CD4-positive, alpha-beta T cell treated with Interleukin-15 for 4 hours (primary cell): ENCODE results near the gene SPINDOC.
"Not testable (repeated sequence)": the region's sequence is repeated elsewhere in the genome, so short reads cannot be mapped to it uniquely, and the experiment has no call there.

Experiments
- DNase-seq: peaks from one replicate; pipeline ENCODE4 v3.0.0-alpha.2; 2020; ENCODE audit warnings: low spot score

SPINDOC gene, protein sequence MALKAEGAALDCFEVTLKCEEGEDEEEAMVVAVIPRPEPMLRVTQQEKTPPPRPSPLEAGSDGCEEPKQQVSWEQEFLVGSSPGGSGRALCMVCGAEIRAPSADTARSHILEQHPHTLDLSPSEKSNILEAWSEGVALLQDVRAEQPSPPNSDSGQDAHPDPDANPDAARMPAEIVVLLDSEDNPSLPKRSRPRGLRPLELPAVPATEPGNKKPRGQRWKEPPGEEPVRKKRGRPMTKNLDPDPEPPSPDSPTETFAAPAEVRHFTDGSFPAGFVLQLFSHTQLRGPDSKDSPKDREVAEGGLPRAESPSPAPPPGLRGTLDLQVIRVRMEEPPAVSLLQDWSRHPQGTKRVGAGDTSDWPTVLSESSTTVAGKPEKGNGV

DNA sequence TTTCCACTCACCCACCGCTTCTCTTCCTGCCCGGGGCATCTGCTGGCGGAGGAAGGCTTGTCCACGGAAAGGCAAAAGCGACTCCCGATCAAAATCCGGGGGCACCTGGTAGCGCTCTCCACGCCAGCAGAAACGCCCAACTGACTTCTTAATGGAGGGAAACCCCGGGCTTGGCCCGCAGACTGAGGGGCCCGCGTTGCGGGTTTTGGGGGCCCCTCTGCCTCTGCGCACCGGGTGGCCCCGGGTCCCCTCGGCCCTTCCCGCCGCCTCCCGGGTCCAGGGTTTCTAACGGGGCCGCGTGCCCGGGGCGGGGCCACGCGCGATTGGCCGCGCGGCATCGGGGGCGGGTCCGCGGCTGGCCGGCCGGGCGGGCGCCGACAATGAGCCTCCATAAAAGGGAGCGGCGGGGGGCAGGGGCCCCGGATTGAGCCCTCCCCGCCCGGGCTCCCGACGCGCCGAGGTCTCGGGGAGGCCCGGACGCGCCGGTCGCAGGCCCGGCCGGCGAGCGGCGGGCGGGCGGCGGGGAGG lies at the start of gene SPINDOC:
Gene SPINDOC (plus strand): TSS at position 422 of the 528 bp plus-strand sequence. CDS start 231 bp downstream, outside the sequence.
- peak; percentile 68 for DNase-seq

DNA sequence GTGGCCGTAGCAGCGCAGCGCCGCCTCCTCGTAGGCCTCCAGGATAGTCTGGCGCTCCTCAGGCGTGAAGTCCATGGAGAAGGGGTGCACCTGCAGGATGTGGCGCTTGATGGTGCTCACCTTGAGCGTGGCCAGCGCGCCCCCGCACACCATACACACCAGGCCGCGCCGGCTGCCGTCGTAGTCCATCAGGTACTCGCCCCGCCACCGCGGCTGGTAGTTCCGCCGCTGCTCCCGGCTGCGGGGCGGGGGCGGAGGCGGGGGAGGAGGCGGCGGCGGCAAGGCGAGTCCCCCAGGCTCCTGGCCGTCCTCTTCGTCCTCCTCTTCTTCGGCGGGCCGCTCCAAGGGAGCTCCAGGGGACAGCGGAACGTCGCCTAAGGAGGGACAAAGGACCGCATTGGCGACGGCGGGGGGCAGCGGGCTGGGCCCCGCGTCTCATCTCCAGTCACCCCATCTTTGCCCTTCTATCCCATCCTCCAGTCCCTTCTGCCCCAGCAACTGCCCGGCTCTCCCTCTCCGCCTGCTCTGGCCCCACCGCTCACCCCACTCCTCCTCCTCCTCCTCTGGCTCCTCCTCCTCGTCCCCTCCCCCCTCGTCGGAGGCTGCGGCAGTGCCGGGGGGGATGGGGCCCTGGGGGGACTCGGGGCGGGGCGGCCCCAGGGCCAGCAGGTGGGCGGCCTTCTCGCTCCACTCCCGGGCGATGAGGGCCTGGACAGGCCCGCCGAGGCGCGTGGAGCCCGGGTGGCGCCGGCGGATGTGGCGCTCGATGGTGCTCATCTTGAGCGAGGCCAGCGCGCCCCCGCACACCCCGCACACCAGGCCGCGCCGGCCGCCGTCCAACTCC lies 49.5 kb upstream of the SPINDOC start:
- no peak for DNase-seq

DNA sequence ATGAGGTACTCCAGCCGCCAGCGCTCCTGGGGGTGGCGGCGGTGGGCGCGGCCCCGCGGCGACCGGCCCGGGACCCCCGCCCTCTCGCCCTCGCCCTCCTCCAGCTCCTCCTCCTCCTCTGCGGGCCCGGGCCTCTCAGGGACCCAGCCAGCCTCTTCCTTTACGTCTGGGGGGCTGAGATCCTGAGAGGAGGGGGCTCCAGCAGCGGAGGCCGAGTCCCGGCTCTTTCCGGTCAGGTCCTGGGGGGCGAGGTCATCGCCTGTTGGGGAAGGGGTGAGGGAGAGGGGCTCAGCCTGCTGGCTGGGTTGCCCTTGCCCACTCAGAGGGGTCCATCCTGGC lies 48.9 kb upstream of the SPINDOC start:
- DNase-seq, result no peak

DNA sequence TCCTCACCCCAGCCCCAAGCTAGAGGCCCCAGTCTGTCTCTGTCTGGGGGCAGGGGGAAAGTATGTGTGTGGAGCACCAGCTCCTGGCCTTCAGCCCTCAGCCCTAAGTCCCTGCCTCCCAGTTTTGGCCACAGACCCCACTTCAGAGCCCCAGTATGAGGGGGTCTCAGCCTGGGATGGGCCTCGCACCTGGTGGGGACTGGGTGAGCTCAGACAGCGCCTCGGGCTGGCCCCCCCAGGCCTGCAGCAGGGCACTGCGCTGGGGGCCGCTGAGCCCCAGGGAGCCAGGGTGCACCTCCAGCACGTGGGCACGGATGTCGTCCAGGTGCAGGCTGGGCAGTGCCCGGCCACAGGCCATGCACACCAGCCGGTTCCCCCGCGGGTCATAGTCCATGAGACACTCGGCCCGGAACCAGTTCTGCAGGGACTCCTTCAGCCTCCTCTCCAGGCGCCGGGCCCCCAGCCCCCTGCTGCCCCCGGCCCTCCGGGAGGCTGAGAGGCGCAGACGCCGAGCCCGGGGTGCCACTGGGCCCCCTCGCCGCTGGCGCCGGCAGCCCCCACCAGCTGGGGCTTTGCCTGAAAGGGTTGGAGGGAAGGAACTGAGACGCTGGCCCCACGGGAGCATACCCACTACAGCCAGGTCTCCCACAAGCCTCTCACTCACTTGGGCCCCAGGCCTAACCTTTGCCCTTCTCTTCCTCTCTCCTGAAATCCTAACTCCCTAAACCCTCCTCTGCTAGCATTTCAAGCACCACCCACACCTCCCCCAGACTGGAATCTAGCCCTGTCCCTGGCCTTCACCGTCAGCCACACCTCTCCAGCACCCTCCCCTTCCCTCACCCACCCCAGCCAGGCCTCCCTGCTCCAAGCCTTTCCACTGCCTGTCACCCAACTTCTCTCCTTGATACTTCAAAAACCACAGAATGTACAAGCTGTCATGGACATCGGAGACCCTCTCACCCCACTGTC lies 48.3 kb upstream of the SPINDOC start:
- DNase-seq, result no peak

DNA sequence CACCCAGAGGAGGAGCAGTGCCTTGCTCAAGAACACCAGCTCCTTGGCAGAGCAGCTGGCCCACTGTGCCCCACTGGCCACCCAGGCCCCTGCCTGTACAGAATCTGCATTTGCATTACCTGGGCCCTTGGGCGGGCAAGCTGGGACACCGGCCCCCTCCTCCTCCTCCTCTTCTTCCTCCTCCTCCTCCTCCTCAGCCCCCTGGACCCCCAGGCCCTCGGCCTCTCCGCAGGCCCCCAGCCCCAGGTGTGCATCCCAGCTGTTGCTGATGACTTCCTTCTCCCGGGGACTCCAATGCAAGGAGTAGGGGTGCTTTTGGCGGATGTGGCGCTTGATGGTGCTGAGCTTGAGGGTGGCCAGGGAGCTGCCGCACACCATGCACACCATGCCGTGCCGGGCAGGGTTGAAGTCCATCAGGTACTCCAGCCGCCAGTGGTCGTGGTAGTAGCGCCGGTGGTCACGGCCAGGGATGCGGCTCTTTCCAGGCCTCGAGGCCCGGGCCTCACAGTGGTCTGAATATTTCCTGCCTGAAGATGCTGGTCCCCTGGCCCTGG lies 47.5 kb upstream of the SPINDOC start:
- no peak for DNase-seq

DNA sequence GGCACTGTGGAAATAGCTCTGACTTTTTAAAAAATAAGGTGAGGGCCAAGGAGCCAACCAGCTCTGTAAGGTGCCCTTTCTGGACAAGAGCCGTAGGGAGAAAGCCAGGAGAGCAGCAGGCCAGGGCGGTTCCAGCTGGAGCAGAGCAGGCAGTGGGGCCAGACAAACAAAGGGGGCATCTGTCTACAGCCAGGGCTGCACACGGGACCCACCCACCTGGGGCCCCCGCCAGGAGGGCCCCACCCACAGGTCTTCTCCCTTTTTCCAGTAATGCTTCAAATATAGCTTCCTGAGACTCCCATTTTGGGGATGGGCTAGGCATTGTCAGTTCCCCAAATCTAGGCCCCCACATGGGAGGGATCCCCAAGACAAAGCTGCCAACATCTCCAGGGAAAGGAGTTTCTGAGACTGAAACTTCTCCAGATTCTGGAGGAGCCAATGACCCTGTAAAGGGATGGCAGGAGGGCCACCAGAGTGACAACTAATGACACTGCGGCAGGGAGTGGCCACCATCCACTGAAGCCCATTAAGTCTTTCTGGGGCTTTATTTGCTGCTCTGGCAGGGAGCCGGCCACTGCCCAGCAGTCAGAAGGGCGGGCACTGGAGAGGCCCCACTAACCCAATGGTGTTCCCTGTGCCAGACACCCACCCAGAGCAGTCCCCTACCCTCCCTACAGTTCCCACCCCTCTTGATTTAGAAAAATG lies 46.6 kb upstream of the SPINDOC start:
- no peak for DNase-seq

DNA sequence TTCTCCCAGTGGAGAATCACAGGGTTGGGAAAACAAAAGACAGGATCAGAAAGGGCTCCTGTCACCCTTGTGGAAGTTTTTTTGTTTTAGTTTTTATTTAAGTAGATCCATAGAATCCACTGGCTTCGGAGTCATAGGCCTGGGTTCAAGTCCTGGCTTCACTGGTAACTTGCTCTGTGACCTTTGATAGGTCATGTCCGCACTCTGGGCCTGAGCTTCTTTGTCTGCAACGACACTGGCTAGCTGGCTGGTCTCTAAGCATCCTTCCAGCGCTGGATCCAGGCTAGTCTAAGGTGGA lies 46.0 kb upstream of the SPINDOC start:
- no peak for DNase-seq

DNA sequence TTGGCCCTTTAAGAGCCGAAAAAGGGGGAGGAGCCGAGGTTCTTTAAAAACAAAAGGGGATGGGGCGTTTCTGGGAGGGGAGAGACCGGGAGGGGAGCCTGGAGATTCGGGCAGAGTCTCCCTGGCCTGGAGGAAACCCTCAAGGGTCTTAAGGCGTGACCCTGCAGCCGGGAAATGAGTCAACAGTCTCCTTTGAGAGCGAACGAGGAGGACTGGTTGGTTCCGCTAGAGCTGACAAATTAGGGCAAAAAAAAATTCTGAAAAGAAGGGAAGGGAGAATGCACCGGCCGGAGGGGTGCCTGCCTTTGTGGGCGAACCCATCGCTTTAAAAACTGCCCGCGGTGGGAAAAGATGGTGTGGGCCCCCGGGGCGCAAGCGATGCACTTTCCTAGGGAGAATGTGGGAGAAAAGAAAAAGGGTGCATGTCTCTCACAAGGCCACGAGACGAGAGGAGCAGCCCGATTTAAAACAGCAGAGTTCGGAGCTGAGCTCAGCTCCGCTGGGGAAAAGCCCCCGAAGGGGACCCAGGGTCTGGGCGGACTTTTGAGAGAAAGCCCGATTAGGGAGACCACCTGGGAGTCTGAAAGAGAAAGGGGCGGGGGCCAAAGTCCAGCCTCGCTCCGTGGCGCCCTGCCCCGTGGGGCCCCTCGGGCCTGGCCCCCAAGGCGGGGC lies 45.6 kb upstream of the SPINDOC start:
- peak; percentile 48 for DNase-seq

DNA sequence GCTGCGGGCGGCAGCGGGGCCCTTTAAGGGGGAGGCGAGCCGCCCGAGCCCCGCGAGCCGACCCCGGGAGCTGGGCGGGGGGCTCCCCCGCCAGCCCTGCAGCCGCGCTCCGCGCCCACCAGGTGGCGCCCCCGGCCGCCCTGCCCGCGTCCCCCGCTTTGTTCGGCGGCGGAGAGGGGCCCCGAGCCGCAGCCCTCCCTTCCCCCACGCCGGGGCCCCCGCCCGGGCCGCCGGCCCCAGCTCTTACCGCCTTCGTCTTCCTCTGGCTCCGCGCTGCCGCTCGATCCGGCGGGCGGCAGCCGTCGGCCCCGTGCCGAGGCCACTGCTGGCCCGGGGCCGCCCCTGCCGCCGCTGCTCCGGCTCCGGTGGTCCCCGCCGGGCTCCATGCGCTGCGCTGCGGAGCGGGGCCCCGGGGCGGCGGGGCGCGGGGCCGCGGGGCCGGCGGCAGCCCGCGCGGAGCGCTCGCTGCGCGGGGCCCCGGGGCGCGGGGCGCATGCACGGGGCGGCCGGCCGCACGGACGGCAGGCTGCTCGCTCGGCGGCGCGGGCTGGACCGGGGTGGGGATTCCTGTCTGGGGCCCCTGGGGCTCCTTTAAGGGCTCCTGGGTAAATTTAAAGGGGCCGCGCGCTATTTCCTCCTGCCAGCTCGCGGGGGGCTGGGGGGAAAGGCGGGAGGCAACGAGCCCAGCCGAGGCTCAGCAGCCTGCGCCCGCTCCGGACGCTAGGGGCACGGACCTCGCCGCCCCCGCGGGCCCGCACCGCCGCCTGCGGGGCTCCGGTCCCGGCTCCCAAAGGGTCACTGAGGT lies 44.8 kb upstream of the SPINDOC start, which contains the start of gene ZFTA:
Gene ZFTA (minus strand): TSS at position 539 of the 805 bp plus-strand sequence. CDS start 153 bp downstream, at position 386.
- peak; percentile 48 for DNase-seq

DNA sequence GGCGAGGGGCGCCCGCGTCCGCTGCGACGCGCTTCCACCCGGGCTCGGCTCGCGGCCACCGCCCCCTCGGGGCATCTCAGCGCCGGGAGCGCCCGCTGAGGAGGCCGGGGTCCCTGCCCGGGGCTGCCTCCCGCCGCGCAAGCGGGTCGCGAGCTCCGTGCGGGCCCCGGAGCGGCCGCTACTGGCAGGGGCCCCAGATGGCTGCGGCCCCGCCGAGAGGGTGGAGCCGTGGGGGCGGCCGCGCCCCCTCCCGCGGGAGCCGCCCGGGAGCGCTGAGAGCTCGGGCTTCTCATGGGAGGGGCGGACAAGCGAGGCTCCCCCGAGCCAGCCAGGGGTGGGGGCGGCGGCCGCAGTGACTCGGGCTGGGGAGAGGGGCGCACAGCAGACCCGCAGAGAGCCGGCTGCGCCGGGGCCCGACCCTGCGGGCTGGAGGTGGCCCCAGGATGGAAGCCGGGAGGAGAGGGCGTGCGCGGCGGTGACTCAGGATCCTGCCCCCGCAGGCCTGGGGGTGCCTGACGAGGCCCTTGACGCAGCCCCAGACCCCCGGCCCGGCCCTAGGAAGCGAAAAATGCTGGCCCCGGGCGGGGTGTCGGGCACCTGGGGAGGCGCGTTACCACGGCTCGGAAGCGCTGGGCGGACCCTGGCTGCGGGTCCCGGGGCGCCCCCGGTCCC lies 44.1 kb upstream of the SPINDOC start:
- DNase-seq, result no peak

DNA sequence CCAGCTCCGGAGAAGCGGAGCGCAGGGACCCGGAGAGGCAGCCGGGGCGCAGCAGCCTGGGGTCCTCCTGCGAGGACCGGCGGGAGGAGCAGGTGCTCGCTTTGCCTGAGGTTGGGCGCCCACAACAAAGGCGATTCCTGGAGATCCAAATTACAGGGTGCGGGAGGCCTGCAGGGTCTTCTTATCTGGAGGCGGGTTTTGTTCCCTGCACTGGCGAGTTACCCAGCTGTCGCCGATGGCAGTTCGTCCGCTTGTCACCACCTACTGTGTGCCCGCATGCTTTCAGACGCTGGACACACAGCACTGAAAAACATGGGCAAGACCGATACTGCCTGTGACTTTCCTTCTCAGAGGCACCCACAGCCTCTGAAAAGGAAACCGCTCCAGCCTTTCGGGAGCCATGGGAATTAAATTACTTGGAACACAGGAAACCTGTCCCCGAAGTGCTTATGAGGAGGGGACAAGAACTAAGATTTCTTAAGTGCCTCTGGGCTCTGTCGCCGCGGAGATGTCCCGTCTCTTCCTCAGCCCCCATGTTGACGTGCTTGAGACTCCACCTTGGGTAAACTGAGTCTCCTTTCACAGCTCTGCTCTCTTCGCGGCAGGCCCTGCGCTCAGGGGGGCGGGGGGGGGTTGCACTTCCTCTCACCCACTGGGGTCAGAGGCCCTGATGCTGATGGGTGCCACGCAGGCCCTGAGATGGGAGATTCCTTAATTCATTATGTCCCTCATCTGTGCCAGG lies 43.4 kb upstream of the SPINDOC start:
- DNase-seq, result no peak

DNA sequence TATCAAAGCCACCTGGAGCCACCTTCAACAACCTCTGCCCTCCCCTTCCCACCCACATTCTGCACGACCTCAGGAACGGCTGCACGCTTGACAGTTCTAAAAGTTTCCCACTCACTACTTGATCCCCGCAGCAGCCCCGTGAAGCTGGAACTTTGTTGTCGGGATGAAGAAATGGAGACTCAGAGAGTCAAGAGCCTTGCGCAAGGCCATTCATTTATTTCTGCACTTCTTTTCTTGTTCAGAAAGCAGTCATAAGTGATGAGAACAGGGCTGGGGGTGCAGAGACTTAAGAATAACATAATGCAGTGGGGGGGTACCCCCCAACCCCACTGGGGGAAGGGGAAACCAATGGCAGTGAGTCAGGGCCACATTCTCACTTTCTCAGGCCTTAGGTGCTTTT lies 42.5 kb upstream of the SPINDOC start:
- no peak for DNase-seq

DNA sequence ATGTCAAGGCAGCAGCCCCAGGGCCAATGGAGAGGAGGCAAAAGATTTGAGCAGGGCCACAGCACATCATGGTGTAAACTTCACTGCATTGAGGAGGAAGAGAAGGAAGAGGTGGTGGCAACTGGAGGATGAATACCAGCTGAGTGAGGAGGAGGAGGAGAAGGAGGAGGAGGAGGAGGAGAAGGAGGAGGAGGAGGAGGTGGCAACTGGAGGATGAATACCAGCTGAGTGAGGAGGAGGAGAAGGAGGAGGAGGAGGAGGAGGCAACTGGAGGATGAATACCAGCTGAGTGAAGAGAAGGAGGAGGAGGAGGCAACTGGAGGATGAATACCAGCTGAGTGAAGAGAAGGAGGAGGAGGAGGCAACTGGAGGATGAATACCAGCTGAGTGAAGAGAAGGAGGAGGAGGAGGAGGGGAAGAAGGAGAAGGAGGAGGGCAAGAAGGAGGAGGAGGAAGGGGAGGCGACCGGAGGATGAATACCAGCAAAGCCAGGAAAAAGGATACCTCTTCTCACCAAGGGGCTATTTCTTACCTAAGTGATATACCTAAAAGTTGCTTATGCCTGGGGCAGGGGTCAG lies 41.4 kb upstream of the SPINDOC start:
- not testable (repeated sequence) for DNase-seq

DNA sequence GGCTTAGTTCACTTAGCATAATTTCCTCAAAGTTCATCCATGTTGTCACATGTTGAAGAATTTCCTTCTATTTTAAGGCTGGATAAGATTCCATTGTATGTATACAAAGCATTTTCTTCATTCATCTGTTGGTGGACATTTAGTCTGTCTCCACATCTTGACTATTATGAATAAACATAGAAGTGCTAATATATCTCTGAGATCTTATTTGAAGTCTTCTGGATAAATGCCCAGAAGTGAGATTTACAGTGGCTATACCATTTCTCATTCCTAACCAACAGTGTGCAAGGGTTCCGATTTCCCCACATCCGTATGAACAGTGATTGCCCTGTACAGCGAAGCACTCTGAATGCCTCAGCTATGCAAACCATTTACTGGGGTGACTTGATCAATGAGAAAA lies 38.1 kb upstream of the SPINDOC start:
- no peak for DNase-seq

DNA sequence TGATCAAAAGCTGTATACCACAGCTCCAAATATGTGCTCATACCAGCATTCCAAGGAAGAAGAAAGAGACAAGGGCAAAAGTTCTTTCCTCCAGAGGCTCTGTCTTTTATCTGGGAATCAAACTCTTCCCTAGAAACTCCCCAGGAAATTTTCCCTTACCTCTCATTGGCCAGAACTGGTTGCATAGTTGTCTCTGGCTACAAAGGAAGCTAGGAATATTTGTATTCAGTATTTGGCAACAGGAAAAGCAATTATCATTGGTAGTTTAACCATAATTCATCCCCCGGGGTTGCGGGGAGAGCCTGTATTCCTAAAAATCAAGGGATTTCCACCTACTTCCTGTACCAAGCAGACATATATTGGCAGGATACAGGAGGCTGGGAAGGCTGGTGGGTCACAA lies 34.2 kb upstream of the SPINDOC start:
- no peak for DNase-seq

DNA sequence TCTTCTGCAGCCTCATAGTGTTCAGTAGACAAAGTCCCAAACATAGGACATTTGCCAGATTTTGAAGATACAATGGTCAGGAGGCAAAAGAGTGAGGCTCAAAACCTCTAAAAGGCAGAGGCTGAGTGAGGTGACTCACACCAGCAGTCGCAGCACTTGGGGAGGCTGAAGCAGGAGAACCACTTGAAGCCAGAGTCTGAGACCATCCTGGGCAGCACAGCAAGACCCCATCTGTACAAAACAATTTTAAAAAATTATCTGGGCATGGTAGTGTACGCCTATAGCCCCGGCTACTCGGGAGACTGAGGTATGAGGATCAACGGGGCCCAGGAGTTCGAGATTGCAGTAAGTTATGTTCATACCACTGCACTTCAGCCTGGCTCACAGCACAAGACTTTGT lies 30.5 kb upstream of the SPINDOC start:
- no peak for DNase-seq

DNA sequence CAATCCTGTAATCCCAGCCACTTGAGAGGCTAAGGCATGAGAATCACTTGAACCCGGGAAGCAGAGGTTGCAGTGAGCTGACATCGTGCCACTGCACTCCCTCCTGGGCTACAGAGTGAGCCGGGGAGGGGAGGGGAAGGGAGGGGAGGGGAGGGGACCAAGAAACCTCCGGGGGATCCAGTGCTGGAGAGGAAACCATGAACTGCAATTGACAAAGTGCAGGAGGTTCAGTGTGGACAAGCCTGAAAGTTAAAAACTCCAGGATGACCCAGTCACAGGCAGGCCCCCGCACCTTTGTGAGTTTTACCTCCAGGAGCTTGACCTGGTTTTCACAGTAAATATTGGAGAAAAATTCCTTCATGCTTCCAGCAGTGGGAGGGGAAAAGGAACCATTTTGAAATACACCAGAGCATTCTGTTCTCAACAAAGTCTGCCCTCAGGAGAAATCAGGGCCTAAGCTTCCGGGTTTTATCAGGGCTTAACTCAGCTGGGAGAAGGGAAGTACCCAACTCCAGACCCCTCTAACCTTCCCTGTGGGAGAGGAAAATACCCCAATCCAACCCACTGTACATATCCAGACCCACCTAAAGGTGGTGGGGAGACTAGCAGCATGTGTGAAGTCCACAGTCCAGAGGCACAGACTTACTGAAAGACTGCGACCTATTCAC lies 29.2 kb upstream of the SPINDOC start:
- DNase-seq, result no peak
